Stimulated activated CD4-positive, alpha-beta T cell treated with anti-CD3 and anti-CD28 coated beads, Interleukin-2, amount 100 ng/mL, for 24 hours (primary cell): ENCODE results near the gene UNC45A.
"Not testable (repeated sequence)": the region's sequence is repeated elsewhere in the genome, so short reads cannot be mapped to it uniquely, and the experiment has no call there.

Source experiments
- DNase-seq, 2 donors: peaks; one replicate each; pipeline ENCODE4 v3.0.0-alpha.2; 2020

Gene UNC45A

GRCh38 chr15:90902840-90903732, 32.0 kb upstream of the UNC45A start, which contains the start of gene MAN2A2:
Gene MAN2A2, plus strand, starts transcription at chr15:90903302. Its CDS starts 906 bp downstream, at chr15:90904208.
- DNase-seq = peak; percentile 81 to 87

- peak in 1 of 2 donors; percentile 19 for DNase-seq
Observed at GRCh38 chr15:90903733-90904536, 31.1 kb upstream of the UNC45A start.

GRCh38 chr15:90904746-90905145, 30.3 kb upstream of the UNC45A start:
- DNase-seq = no peak

GRCh38 chr15:90905306-90906180, 29.5 kb upstream of the UNC45A start:
- DNase-seq = no peak

GRCh38 chr15:90906181-90906849, 28.8 kb upstream of the UNC45A start:
- no peak for DNase-seq

GRCh38 chr15:90907051-90907660, 27.9 kb upstream of the UNC45A start:
- no peak for DNase-seq

- DNase-seq = no peak
Observed at GRCh38 chr15:90907838-90908507, 27.1 kb upstream of the UNC45A start.

GRCh38 chr15:90909449-90909848, 25.6 kb upstream of the UNC45A start:
- not testable (repeated sequence) for DNase-seq

GRCh38 chr15:90909976-90910375, 25.1 kb upstream of the UNC45A start:
- no peak for DNase-seq

GRCh38 chr15:90910441-90911301, 24.4 kb upstream of the UNC45A start:
- no peak for DNase-seq

- no peak for DNase-seq
Observed at GRCh38 chr15:90911302-90911623, 23.8 kb upstream of the UNC45A start.

- DNase-seq = no peak
Observed at GRCh38 chr15:90911906-90912769, 22.9 kb upstream of the UNC45A start.

GRCh38 chr15:90912770-90913075, 22.4 kb upstream of the UNC45A start:
- no peak for DNase-seq

- no peak for DNase-seq
Observed at GRCh38 chr15:90913398-90913944, 21.6 kb upstream of the UNC45A start.

GRCh38 chr15:90914305-90915080, 20.6 kb upstream of the UNC45A start:
- DNase-seq = no peak

GRCh38 chr15:90915216-90915807, 19.8 kb upstream of the UNC45A start:
- DNase-seq = no peak

GRCh38 chr15:90915808-90916440, 19.2 kb upstream of the UNC45A start:
- DNase-seq = no peak
